Loucy (cell line): Measurements from ENCODE around the gene C2CD4C.

Source experiments
- H2AFZ ChIP-seq: fragments of 200-600 bp; sonication (generic); 2 replicates; pipeline ENCODE4 v1.6.0; 2016; ENCODE audit warnings: antibody characterized with exemption, mild to moderate bottlenecking, low read length, moderate library complexity
- H3F3A ChIP-seq: fragments of 200-600 bp; 2 replicates; pipeline ENCODE4 v1.6.0; 2016; ENCODE audit warnings: antibody characterized with exemption, low read depth, mild to moderate bottlenecking
- H3K27me3 ChIP-seq: fragments of 200-600 bp; sonication (generic); 2 replicates; pipeline ENCODE4 v1.6.1; 2014; ENCODE audit warnings: low read length, mild to moderate bottlenecking; ENCODE audit not compliant: insufficient read depth, poor library complexity, severe bottlenecking
- H3K36me3 ChIP-seq: fragments of 200-600 bp; sonication (generic); 2 replicates; pipeline ENCODE4 v1.6.1; 2016; ENCODE audit warnings: low read length; ENCODE audit not compliant: insufficient read depth
- H3K4me1 ChIP-seq: fragments of 200-600 bp; sonication (generic); 2 replicates; pipeline ENCODE4 v1.5.1; 2014; ENCODE audit warnings: low read length, mild to moderate bottlenecking; ENCODE audit not compliant: insufficient read depth, poor library complexity, severe bottlenecking
- H3K4me2 ChIP-seq: fragments of 200-600 bp; sonication (generic); 2 replicates; pipeline ENCODE4 v1.6.0; 2014; ENCODE audit warnings: antibody characterized with exemption, low read length, low read depth, mild to moderate bottlenecking; ENCODE audit not compliant: poor library complexity, severe bottlenecking
- H3K4me3 ChIP-seq: fragments of 200-600 bp; sonication (generic); 2 replicates; pipeline ENCODE4 v1.5.1; 2014; ENCODE audit warnings: low read length, mild to moderate bottlenecking, mixed read lengths; ENCODE audit not compliant: poor library complexity, severe bottlenecking
- H3K79me2 ChIP-seq: fragments of 200-600 bp; sonication (generic); 2 replicates; pipeline ENCODE4 v1.6.1; 2014; ENCODE audit warnings: low read length; ENCODE audit not compliant: insufficient read depth
- H3K9ac ChIP-seq: fragments of 200-600 bp; sonication (generic); 2 replicates; pipeline ENCODE4 v1.6.0; 2014; ENCODE audit warnings: mild to moderate bottlenecking, low read depth, low read length, moderate library complexity; ENCODE audit not compliant: poor library complexity, severe bottlenecking
- H3K9me2 ChIP-seq: fragments of 200-600 bp; sonication (generic); replicated peaks from 2 replicates; pipeline ENCODE4 v1.6.1; 2016; ENCODE audit warnings: low read depth, low read length, mixed read lengths
- H3K9me3 ChIP-seq: fragments of 200-600 bp; sonication (generic); 2 replicates; pipeline ENCODE4 v1.6.1; 2014; ENCODE audit warnings: mild to moderate bottlenecking, antibody characterized with exemption, low read length, low read depth; ENCODE audit not compliant: insufficient read depth
- H4K20me1 ChIP-seq: fragments of 200-600 bp; sonication (generic); 2 replicates; pipeline ENCODE4 v1.6.0; 2014; ENCODE audit warnings: antibody characterized with exemption, low read length, mild to moderate bottlenecking; ENCODE audit not compliant: insufficient read depth, poor library complexity, severe bottlenecking
- EZH2phosphoT487 ChIP-seq: fragments of 200-600 bp; IDR thresholded peaks from 2 replicates; pipeline ENCODE4 v1.6.1; 2018; ENCODE audit warnings: antibody characterized with exemption, mild to moderate bottlenecking, moderate library complexity, borderline replicate concordance
- TF ChIP-seq, protein P1 (sequence below): fragments of 200-600 bp; sonication (generic); conservative IDR thresholded peaks from 2 replicates; pipeline ENCODE4 v1.5.1; 2014; ENCODE audit warnings: mild to moderate bottlenecking, antibody characterized with exemption, low read length

Gene C2CD4C

DNA sequence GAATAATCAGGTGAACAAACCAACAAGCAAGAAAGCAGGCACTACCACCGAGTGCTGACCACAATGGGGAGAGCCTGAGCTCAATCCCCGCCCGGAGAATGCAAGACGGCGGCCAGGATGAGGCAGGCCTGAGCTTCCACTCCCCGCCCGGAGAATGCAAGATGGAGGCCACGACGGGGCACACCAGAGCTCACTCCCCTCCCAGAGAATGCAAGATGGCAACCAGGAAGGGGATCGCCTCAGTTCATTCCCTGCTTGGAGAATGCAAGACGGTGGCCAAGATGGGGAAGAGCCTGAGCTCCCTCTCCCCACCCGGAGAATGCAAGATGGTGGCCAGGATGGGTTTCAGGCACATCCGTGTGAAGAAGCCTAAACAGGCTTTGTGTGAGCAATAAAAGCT is 39.7 kb downstream of the C2CD4C start:
- no peaks in the 10 kb centered on the region for H4K20me1 ChIP-seq
- TF ChIP-seq, protein P1, sequence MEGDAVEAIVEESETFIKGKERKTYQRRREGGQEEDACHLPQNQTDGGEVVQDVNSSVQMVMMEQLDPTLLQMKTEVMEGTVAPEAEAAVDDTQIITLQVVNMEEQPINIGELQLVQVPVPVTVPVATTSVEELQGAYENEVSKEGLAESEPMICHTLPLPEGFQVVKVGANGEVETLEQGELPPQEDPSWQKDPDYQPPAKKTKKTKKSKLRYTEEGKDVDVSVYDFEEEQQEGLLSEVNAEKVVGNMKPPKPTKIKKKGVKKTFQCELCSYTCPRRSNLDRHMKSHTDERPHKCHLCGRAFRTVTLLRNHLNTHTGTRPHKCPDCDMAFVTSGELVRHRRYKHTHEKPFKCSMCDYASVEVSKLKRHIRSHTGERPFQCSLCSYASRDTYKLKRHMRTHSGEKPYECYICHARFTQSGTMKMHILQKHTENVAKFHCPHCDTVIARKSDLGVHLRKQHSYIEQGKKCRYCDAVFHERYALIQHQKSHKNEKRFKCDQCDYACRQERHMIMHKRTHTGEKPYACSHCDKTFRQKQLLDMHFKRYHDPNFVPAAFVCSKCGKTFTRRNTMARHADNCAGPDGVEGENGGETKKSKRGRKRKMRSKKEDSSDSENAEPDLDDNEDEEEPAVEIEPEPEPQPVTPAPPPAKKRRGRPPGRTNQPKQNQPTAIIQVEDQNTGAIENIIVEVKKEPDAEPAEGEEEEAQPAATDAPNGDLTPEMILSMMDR, result no peak
- no peak for TF ChIP-seq EZH2phosphoT487
- H3K79me2 ChIP-seq, result no peaks in the 10 kb centered on the region
- no peak overlapping the region for H3K9ac ChIP-seq
- H3K9me2 ChIP-seq, result no peaks in the 10 kb centered on the region
- H3K4me3 ChIP-seq, result no peak overlapping the region
- peaks cover 3% of the 10 kb centered on the region for H3K4me1 ChIP-seq
- no peaks in the 10 kb centered on the region for H3K27me3 ChIP-seq
- no peak overlapping the region for H2AFZ ChIP-seq
- H3F3A ChIP-seq, result no peaks in the 10 kb centered on the region
- H3K36me3 ChIP-seq, result no peaks in the 10 kb centered on the region
- H3K4me2 ChIP-seq, result no peak overlapping the region
- H3K9me3 ChIP-seq, result peaks cover 2% of the 10 kb centered on the region; the same call in 1 of the 2 replicates

DNA sequence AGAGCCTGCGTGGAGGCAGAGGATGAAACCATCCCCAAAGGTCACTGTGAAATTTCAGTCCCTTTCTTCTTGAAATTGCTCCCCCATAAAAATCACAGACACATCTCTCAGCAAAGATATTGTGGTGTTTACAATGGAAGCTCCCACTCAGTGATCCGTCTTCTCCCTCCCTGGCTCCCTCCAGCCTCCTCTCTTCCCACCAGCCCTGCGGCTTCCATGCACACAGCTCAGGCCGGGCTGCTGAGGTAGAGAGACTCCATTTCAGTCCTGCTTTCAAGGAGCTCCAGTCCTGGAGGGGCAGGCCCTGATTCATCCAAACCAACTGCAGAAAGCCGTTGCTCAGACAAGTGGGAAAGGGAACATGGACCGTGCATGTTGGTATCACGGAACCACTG is 40.3 kb downstream of the C2CD4C start:
- no peak overlapping the region for H2AFZ ChIP-seq
- H3K79me2 ChIP-seq, result no peaks in the 10 kb centered on the region
- H3K9me3 ChIP-seq, result peaks cover 2% of the 10 kb centered on the region; the same call in 1 of the 2 replicates
- TF ChIP-seq EZH2phosphoT487, result no peak
- TF ChIP-seq, protein P1, result no peak
- H3K36me3 ChIP-seq, result no peaks in the 10 kb centered on the region
- no peak overlapping the region for H3K4me3 ChIP-seq
- H3K4me2 ChIP-seq, result no peak overlapping the region
- H3K9ac ChIP-seq, result no peak overlapping the region
- peaks cover 3% of the 10 kb centered on the region for H3K4me1 ChIP-seq
- H3K9me2 ChIP-seq, result no peaks in the 10 kb centered on the region
- H3K27me3 ChIP-seq, result no peaks in the 10 kb centered on the region
- no peaks in the 10 kb centered on the region for H3F3A ChIP-seq
- H4K20me1 ChIP-seq, result no peaks in the 10 kb centered on the region

DNA sequence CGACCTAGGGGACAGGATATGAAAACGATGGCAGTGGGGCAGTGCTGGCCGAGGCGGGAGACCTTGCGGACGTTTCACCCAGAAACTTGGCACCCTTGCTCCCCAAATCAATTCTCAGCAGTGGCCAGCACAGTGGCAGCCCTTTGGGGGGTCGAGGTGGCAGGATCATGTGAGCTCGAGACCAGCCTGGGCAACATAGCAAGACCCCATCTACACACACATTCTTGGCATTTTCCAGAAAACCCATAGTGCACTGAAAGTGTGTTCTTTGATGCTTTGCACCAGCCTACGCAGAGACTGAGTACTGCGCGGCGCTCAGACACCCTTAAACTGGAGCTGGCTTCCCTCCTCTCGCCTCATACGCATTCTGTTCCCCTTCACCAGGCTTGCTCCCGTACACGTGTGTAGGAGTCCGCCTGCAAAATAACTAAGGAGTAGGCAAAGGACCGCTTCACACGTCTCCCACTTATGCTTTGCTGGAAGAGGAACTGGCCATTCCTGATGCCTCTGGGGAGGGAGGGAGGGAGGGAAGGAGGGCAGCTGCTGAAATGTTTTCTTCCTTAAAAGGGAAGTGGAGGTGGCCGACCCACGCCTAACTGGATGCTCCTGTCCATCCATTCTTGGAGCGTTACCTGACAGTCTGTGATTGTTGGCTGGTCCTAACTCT is 40.9 kb downstream of the C2CD4C start:
- TF ChIP-seq, protein P1, result no peak
- TF ChIP-seq EZH2phosphoT487, result no peak

More for the DNA sequence above, 40.9 kb downstream of the C2CD4C start:
- Histone ChIP-seq H3K36me3 (no peaks in the 10 kb centered on the region), H3K4me2 (no peak overlapping the region), H2AFZ (no peak overlapping the region), H3K9me3 (peaks cover 2% of the 10 kb centered on the region; the same call in 1 of the 2 replicates), H3K9ac (no peak overlapping the region), H3K9me2 (no peaks in the 10 kb centered on the region), H4K20me1 (no peaks in the 10 kb centered on the region), H3K79me2 (no peaks in the 10 kb centered on the region), H3F3A (no peaks in the 10 kb centered on the region), H3K4me3 (no peak overlapping the region), H3K4me1 (peaks cover 3% of the 10 kb centered on the region), H3K27me3 (no peaks in the 10 kb centered on the region)
